ENCODE results near the gene SVIL.

GRCh38 chr10:29648983-29649268 is 14.2 kb upstream of the SVIL start:
- TF ChIP-seq, protein P1, sequence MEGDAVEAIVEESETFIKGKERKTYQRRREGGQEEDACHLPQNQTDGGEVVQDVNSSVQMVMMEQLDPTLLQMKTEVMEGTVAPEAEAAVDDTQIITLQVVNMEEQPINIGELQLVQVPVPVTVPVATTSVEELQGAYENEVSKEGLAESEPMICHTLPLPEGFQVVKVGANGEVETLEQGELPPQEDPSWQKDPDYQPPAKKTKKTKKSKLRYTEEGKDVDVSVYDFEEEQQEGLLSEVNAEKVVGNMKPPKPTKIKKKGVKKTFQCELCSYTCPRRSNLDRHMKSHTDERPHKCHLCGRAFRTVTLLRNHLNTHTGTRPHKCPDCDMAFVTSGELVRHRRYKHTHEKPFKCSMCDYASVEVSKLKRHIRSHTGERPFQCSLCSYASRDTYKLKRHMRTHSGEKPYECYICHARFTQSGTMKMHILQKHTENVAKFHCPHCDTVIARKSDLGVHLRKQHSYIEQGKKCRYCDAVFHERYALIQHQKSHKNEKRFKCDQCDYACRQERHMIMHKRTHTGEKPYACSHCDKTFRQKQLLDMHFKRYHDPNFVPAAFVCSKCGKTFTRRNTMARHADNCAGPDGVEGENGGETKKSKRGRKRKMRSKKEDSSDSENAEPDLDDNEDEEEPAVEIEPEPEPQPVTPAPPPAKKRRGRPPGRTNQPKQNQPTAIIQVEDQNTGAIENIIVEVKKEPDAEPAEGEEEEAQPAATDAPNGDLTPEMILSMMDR (IDR thresholded peaks at IDR 0.05) = no peak
- no peak for TF ChIP-seq EZH2 (IDR thresholded peaks at IDR 0.05; ENCODE audit: borderline replicate concordance, insufficient read depth, low read depth, low read length, poor library complexity, severe bottlenecking)
